Lung (tissue), 12 donors: ENCODE data around the gene DENND5B. TPM values are rescaled to one million over a fixed set of nuclear protein-coding genes. Genes with fewer than 3 reads are reported as not detected.
A peak's percentile ranks its signal among the peaks of the same experiment; 100 is the strongest.

Experiments
- ATAC-seq: fragments of 200-7000 bp; cut with Tn5 transposase; one replicate; pipeline ENCODE4 v1.9.1; 2020; ENCODE audit warnings: moderate number of reproducible peaks; ENCODE audit not compliant: insufficient read depth, low FRiP score
- DNase-seq, 3 donors: peaks; one replicate each; pipeline ENCODE4 v3.0.0-alpha.2; 2013 to 2017
- H3K27ac ChIP-seq, 2 donors: one replicate each; pipeline ENCODE4 v1.5.1; 2013; ENCODE audit warnings: mild to moderate bottlenecking in 2 of 2, moderate library complexity in 2 of 2, control low read depth in 1 of 2, inconsistent platforms in 1 of 2, low read depth in 1 of 2, low read length in 1 of 2
- H3K27me3 ChIP-seq, 3 donors: one replicate each; pipeline ENCODE4 v1.5.1; 2013; ENCODE audit warnings: low read length in 2 of 3; ENCODE audit not compliant: control insufficient read depth in 3 of 3, insufficient read depth in 3 of 3
- H3K36me3 ChIP-seq, 4 donors: one replicate each; pipeline ENCODE4 v1.5.1; 2013; ENCODE audit warnings: low read length in 4 of 4, mild to moderate bottlenecking in 1 of 4, moderate library complexity in 1 of 4; ENCODE audit not compliant: control insufficient read depth in 4 of 4, insufficient read depth in 4 of 4
- H3K4me1 ChIP-seq, 5 donors: one replicate each; pipeline ENCODE4 v1.5.1; 2013; ENCODE audit warnings: low read length in 5 of 5, mild to moderate bottlenecking in 2 of 5, moderate library complexity in 1 of 5; ENCODE audit not compliant: control insufficient read depth in 5 of 5, insufficient read depth in 5 of 5
- H3K4me3 ChIP-seq: one replicate; pipeline ENCODE4 v1.5.1; 2013; ENCODE audit warnings: mild to moderate bottlenecking, control low read depth, moderate library complexity
- H3K9ac ChIP-seq, 2 donors: one replicate each; pipeline ENCODE4 v1.5.1; 2013; ENCODE audit warnings: low read length in 2 of 2, control low read depth in 1 of 2; ENCODE audit not compliant: insufficient read depth in 1 of 2
- H3K9me3 ChIP-seq, 4 donors: one replicate each; pipeline ENCODE4 v1.5.1; 2013; ENCODE audit warnings: low read length in 3 of 4, mild to moderate bottlenecking in 1 of 4, moderate library complexity in 1 of 4; ENCODE audit not compliant: control insufficient read depth in 4 of 4, insufficient read depth in 3 of 4
- CTCF ChIP-seq: IDR thresholded peaks from 2 replicates; pipeline ENCODE4 v1.5.1; 2012; ENCODE audit warnings: mild to moderate bottlenecking; ENCODE audit errors: control extremely low read depth, extremely low read depth
- WGBS, 2 donors: extraction: QIAGEN DNeasy Blood & Tissue Kit; methylation state at CpG; one replicate each; pipeline ENCODE4 v1.1.7; 2013; 5-methylcytosine and 5-hydroxymethylcytosine counted together
- polyA plus RNA-seq, 2 donors: library from polyadenylated mRNA; stranded (reverse); fragments of 200-250 nt; gene quantifications; one replicate each; pipeline ENCODE4 v1.2.1, GENCODE V29; 2013
- total RNA-seq, 2 donors: library from RNA; depleted of rRNA in 1 of 2; stranded (reverse); fragments of >200 nt in 1 of 2; gene quantifications; one replicate each; pipeline ENCODE4 v1.2.1, GENCODE V29; 2014 to 2021
- donor health status: control.
- donor health status: control.
- donor health status: Bipolar disorder and iron deficiency.
- donor health status: healthy.
- donor health status: DM: yes; HTN: yes; CAD: no.

Gene DENND5B
- total and polyA plus RNA-seq, 4 donors = 1.2 to 15.7 (median 3.6) TPM

- ATAC-seq = no peak
- Histone ChIP-seq H3K4me1 (no peaks in the 10 kb centered on the region), H3K27me3 (no peaks in the 10 kb centered on the region), H3K4me3 (no peak overlapping the region), H3K27ac (no peak overlapping the region), H3K9ac (no peak overlapping the region), H3K9me3 (no peaks in the 10 kb centered on the region), H3K36me3 (peaks cover 0 to 4% (median under 1%) of the 10 kb centered on the region in 4 donors)
- no peak for TF ChIP-seq CTCF
- no peak for DNase-seq
- 68 to 76% methylated on average over 2 of the region's 2 CpGs for WGBS, 2 donors
Measured at GRCh38 chr12:31444736-31445135, 146.2 kb downstream of the DENND5B start.

GRCh38 chr12:31440586-31440985 is 150.3 kb downstream of the DENND5B start:
- Histone ChIP-seq H3K9me3 (no peaks in the 10 kb centered on the region), H3K4me3 (no peak overlapping the region), H3K27me3 (no peaks in the 10 kb centered on the region), H3K9ac (no peak overlapping the region), H3K36me3 (peaks cover 0 to 2% (median under 1%) of the 10 kb centered on the region in 4 donors), H3K27ac (no peak overlapping the region), H3K4me1 (no peaks in the 10 kb centered on the region)
- no peak for TF ChIP-seq CTCF
- ATAC-seq = no peak
- DNase-seq = no peak
- WGBS, 2 donors = 89 to 98% methylated on average over 4 of the region's 4 CpGs

GRCh38 chr12:31440134-31440533 is 150.8 kb downstream of the DENND5B start:
- DNase-seq (no peak), ATAC-seq (no peak)
- TF ChIP-seq CTCF = no peak
- no peak overlapping the region for H3K27ac ChIP-seq
- peaks cover 0 to 2% (median under 1%) of the 10 kb centered on the region in 4 donors for H3K36me3 ChIP-seq
- H3K9me3 ChIP-seq = no peaks in the 10 kb centered on the region
- no peaks in the 10 kb centered on the region for H3K4me1 ChIP-seq
- H3K27me3 ChIP-seq = no peaks in the 10 kb centered on the region
- H3K9ac ChIP-seq = no peak overlapping the region
- WGBS, 2 donors = 80 to 91% methylated on average over 4 of the region's 4 CpGs
- no peak overlapping the region for H3K4me3 ChIP-seq

GRCh38 chr12:31431721-31432240 is 159.2 kb downstream of the DENND5B start:
- no peaks in the 10 kb centered on the region for H3K36me3 ChIP-seq
- H3K4me1 ChIP-seq = peaks cover 0 to 6% (median 4%) of the 10 kb centered on the region in 5 donors
- ATAC-seq (no peak), DNase-seq (peak; percentile 35 to 77 (median 69))
- H3K4me3 ChIP-seq = no peak overlapping the region
- WGBS, 2 donors = 63 to 81% methylated on average over 2 of the region's 2 CpGs
- H3K27me3 ChIP-seq = no peaks in the 10 kb centered on the region
- no peak overlapping the region for H3K9ac ChIP-seq
- TF ChIP-seq CTCF = no peak
- no peak overlapping the region for H3K27ac ChIP-seq
- H3K9me3 ChIP-seq = no peaks in the 10 kb centered on the region
